ENCODE measurements around the gene FLCN.

FLCN gene

GRCh38 chr17:17264430-17264829 is 27.5 kb upstream of the FLCN start (continued):
- TF ChIP-seq PATZ1 (CRISPR knock-in tag; IDR thresholded peaks at IDR 0.05; ENCODE audit: borderline replicate concordance): no peak

DNA sequence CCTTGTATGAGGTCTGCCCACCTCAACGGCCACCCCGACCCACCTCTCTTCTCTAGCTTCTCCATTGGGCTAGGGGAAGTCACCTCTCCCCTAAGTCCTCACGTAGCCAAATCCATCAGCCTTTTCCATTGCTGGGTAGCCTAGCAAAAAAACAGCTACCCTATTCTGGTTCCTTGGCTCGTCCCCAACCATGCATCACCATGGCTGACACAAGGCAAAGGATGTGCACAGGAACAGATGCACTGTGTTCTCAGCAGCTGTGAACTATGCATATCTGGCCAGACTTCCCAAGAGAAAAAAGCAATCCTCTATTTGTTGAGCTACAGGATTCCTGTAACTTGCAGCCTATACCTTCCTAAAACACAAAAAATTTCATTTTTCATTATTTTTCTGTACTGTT is 22.0 kb upstream of the FLCN start:
- no peak for TF ChIP-seq BACH2 (CRISPR knock-in tag; IDR thresholded peaks at IDR 0.05; ENCODE audit: borderline replicate concordance)
- TF ChIP-seq TCF4 (CRISPR knock-in tag; IDR thresholded peaks at IDR 0.05; ENCODE audit: borderline replicate concordance): no peak
- no peak for TF ChIP-seq ARNTL (CRISPR knock-in tag; IDR thresholded peaks at IDR 0.05; ENCODE audit: borderline replicate concordance, low read depth)
- no peak for TF ChIP-seq CSDC2 (CRISPR knock-in tag; IDR thresholded peaks at IDR 0.05)
- no peak for TF ChIP-seq ZNF70 (CRISPR knock-in tag; IDR thresholded peaks at IDR 0.05)
- no peak for TF ChIP-seq POU6F1 (CRISPR knock-in tag; IDR thresholded peaks at IDR 0.05; ENCODE audit: borderline replicate concordance, low read depth)
- no peak for TF ChIP-seq ISL1 (CRISPR knock-in tag; IDR thresholded peaks at IDR 0.05)
- no peak for TF ChIP-seq CREB5 (CRISPR knock-in tag; IDR thresholded peaks at IDR 0.05; ENCODE audit: low read depth)
- no peak for TF ChIP-seq PPARA (CRISPR knock-in tag; IDR thresholded peaks at IDR 0.05; ENCODE audit: borderline replicate concordance)
- TF ChIP-seq TSHZ2 (CRISPR knock-in tag; IDR thresholded peaks at IDR 0.05): no peak
- TF ChIP-seq RARB (CRISPR knock-in tag; IDR thresholded peaks at IDR 0.05): no peak
- TF ChIP-seq ZC3H10 (CRISPR knock-in tag; IDR thresholded peaks at IDR 0.05): no peak
- no peak for TF ChIP-seq TOX (CRISPR knock-in tag; IDR thresholded peaks at IDR 0.05; ENCODE audit: borderline replicate concordance)
- no peak for TF ChIP-seq SNAI2 (CRISPR knock-in tag; IDR thresholded peaks at IDR 0.05)
- no peak for TF ChIP-seq ZNF8 (CRISPR knock-in tag; IDR thresholded peaks at IDR 0.05)
- TF ChIP-seq ESRRG (CRISPR knock-in tag; IDR thresholded peaks at IDR 0.05): no peak
- no peak for TF ChIP-seq ZFP3 (CRISPR knock-in tag; IDR thresholded peaks at IDR 0.05)
- no peak for ATAC-seq

DNA sequence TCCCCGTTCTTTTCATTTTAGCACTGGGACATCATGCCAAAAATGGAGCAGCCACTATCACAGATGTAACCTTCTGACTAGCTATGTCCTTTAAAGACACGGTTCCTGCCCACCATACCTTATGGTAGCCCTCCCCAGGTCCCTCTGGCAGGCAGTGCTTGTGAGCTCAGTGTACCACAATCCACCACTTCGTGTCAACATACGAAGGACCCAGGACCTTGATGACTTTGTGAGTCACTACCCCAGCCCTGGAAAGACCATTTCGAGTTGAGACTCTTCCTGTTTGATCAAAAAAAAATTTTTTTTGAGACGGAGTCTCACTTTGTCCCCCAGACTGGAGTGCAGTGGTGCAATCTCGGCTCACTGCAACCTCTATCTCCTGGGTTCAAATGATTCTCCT is 21.0 kb upstream of the FLCN start:
- no peak for TF ChIP-seq CSRNP3 (CRISPR knock-in tag; IDR thresholded peaks at IDR 0.05)
- no peak for TF ChIP-seq PPARA (CRISPR knock-in tag; IDR thresholded peaks at IDR 0.05; ENCODE audit: borderline replicate concordance)
- no peak for TF ChIP-seq SNAI2 (CRISPR knock-in tag; IDR thresholded peaks at IDR 0.05)
- no peak for TF ChIP-seq ZNF565 (CRISPR knock-in tag; conservative IDR thresholded peaks at IDR 0.05; ENCODE audit: low read depth)
- TF ChIP-seq ZFP30 (CRISPR knock-in tag; IDR thresholded peaks at IDR 0.05): no peak
- no peak for TF ChIP-seq POU6F1 (CRISPR knock-in tag; IDR thresholded peaks at IDR 0.05; ENCODE audit: borderline replicate concordance, low read depth)
- TF ChIP-seq ESRRG (CRISPR knock-in tag; IDR thresholded peaks at IDR 0.05): no peak
- no peak for TF ChIP-seq ZC3H10 (CRISPR knock-in tag; IDR thresholded peaks at IDR 0.05)
- TF ChIP-seq CREB5 (CRISPR knock-in tag; IDR thresholded peaks at IDR 0.05; ENCODE audit: low read depth): no peak
- no peak for TF ChIP-seq RARB (CRISPR knock-in tag; IDR thresholded peaks at IDR 0.05)
- no peak for TF ChIP-seq ARNTL (CRISPR knock-in tag; IDR thresholded peaks at IDR 0.05; ENCODE audit: borderline replicate concordance, low read depth)
- TF ChIP-seq ZNF70 (CRISPR knock-in tag; IDR thresholded peaks at IDR 0.05): no peak
- ATAC-seq: no peak
